ENCODE results near the gene CRYBG1.

The CRYBG1 gene

DNA sequence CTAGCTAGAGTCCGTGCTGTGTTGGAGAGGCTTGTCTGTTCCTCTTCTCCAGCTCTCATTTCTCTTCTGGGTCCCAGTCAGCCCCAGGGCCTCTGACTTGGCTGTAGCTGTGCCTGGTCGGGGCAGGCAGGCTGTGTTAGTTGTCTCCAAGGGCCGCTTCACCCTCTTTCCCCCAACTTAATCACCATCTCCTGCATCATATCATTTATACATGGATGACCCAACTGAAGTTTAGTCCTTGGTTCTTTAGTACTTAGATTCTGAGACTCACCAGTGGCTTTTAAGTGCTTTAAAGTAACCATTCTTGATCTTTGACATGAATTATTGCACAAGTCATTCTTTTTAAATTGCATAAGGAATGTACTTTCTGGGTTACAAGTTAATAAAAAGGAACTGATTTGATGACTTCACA, 141.4 kb downstream of the CRYBG1 start:
- TF ChIP-seq EZH2phosphoT487 (IDR thresholded peaks at IDR 0.05; ENCODE audit: borderline replicate concordance): no peak
- TF ChIP-seq, protein P1, sequence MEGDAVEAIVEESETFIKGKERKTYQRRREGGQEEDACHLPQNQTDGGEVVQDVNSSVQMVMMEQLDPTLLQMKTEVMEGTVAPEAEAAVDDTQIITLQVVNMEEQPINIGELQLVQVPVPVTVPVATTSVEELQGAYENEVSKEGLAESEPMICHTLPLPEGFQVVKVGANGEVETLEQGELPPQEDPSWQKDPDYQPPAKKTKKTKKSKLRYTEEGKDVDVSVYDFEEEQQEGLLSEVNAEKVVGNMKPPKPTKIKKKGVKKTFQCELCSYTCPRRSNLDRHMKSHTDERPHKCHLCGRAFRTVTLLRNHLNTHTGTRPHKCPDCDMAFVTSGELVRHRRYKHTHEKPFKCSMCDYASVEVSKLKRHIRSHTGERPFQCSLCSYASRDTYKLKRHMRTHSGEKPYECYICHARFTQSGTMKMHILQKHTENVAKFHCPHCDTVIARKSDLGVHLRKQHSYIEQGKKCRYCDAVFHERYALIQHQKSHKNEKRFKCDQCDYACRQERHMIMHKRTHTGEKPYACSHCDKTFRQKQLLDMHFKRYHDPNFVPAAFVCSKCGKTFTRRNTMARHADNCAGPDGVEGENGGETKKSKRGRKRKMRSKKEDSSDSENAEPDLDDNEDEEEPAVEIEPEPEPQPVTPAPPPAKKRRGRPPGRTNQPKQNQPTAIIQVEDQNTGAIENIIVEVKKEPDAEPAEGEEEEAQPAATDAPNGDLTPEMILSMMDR (conservative IDR thresholded peaks at IDR 0.05; ENCODE audit: low read length): no peak
- Histone ChIP-seq H3K9ac (ENCODE audit: low read depth, low read length, poor library complexity, severe bottlenecking) (no peak overlapping the region), H3K79me2 (ENCODE audit: insufficient read depth, low read length) (no peaks in the 10 kb centered on the region), H3K4me2 (ENCODE audit: low read depth, low read length, poor library complexity, severe bottlenecking) (no peak overlapping the region), H3K4me1 (ENCODE audit: insufficient read depth, low read length, poor library complexity, severe bottlenecking) (no peaks in the 10 kb centered on the region), H3K9me2 (replicated peaks; ENCODE audit: low read depth, low read length) (no peaks in the 10 kb centered on the region), H3K4me3 (ENCODE audit: low read length, poor library complexity, severe bottlenecking) (no peak overlapping the region), H3K9me3 (ENCODE audit: insufficient read depth, low read depth, low read length) (no peaks in the 10 kb centered on the region), H3K36me3 (ENCODE audit: insufficient read depth, low read length) (no peaks in the 10 kb centered on the region), H3F3A (ENCODE audit: low read depth) (no peaks in the 10 kb centered on the region), H2AFZ (ENCODE audit: low read length) (no peak overlapping the region), H4K20me1 (ENCODE audit: insufficient read depth, low read length, poor library complexity, severe bottlenecking) (no peaks in the 10 kb centered on the region), H3K27me3 (ENCODE audit: insufficient read depth, low read length, poor library complexity, severe bottlenecking) (no peaks in the 10 kb centered on the region)

DNA sequence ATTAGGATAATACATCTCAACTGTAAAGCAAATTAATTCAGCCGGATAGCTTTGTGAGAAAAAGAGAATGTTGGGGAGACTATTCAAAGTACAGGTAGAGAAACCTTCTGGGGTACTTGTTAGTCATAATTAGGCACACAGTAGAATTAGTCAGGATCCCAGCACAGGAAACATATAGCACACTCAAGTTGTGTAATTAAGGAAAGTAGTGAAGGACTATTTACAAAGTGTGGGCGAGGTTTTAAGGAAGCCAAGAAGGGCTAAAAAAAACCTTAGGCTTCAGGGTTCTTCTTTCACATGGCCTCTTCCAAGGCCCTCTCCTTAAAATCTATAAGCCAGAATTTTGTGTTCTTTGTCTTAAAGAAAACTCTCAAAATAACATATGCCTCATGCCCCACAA, 142.0 kb downstream of the CRYBG1 start:
- Histone ChIP-seq H3K9me3 (ENCODE audit: insufficient read depth, low read depth, low read length) (no peaks in the 10 kb centered on the region), H3K4me2 (ENCODE audit: low read depth, low read length, poor library complexity, severe bottlenecking) (no peak overlapping the region), H3K79me2 (ENCODE audit: insufficient read depth, low read length) (no peaks in the 10 kb centered on the region), H3K4me1 (ENCODE audit: insufficient read depth, low read length, poor library complexity, severe bottlenecking) (no peaks in the 10 kb centered on the region), H3F3A (ENCODE audit: low read depth) (no peaks in the 10 kb centered on the region), H3K9me2 (replicated peaks; ENCODE audit: low read depth, low read length) (no peaks in the 10 kb centered on the region), H3K9ac (ENCODE audit: low read depth, low read length, poor library complexity, severe bottlenecking) (no peak overlapping the region), H3K36me3 (ENCODE audit: insufficient read depth, low read length) (no peaks in the 10 kb centered on the region), H3K27me3 (ENCODE audit: insufficient read depth, low read length, poor library complexity, severe bottlenecking) (no peaks in the 10 kb centered on the region), H4K20me1 (ENCODE audit: insufficient read depth, low read length, poor library complexity, severe bottlenecking) (no peaks in the 10 kb centered on the region), H2AFZ (ENCODE audit: low read length) (no peak overlapping the region), H3K4me3 (ENCODE audit: low read length, poor library complexity, severe bottlenecking) (no peak overlapping the region)
- TF ChIP-seq, protein P1 (conservative IDR thresholded peaks at IDR 0.05; ENCODE audit: low read length): no peak
- no peak for TF ChIP-seq EZH2phosphoT487 (IDR thresholded peaks at IDR 0.05; ENCODE audit: borderline replicate concordance)

DNA sequence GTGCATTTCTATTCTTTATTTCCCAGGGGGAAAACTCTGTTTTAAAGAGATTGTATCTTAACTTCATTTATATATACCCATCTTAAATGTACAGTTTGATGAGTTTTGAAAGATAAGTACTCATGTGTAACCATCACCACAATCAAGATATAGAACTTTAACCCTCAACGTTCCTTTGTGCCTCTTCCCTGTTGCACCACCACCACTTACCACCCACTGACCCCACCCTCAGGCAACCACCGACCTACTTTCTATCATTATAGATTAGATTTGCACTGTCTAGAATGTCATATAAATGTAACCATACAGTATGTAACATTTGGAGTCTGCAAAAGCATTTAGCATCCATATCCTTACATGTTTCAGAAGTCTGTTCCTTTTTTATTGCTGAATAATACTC, 147.8 kb downstream of the CRYBG1 start:
- Histone ChIP-seq H3K27me3 (ENCODE audit: insufficient read depth, low read length, poor library complexity, severe bottlenecking) (no peaks in the 10 kb centered on the region), H3F3A (ENCODE audit: low read depth) (peaks cover 4% of the 10 kb centered on the region), H3K9ac (ENCODE audit: low read depth, low read length, poor library complexity, severe bottlenecking) (no peak overlapping the region), H3K79me2 (ENCODE audit: insufficient read depth, low read length) (no peaks in the 10 kb centered on the region), H4K20me1 (ENCODE audit: insufficient read depth, low read length, poor library complexity, severe bottlenecking) (no peaks in the 10 kb centered on the region), H3K36me3 (ENCODE audit: insufficient read depth, low read length) (no peaks in the 10 kb centered on the region), H3K9me2 (replicated peaks; ENCODE audit: low read depth, low read length) (no peaks in the 10 kb centered on the region), H3K4me1 (ENCODE audit: insufficient read depth, low read length, poor library complexity, severe bottlenecking) (peaks cover 30% of the 10 kb centered on the region), H3K4me3 (ENCODE audit: low read length, poor library complexity, severe bottlenecking) (no peak overlapping the region), H3K4me2 (ENCODE audit: low read depth, low read length, poor library complexity, severe bottlenecking) (no peak overlapping the region), H2AFZ (ENCODE audit: low read length) (no peak overlapping the region), H3K9me3 (ENCODE audit: insufficient read depth, low read depth, low read length) (no peaks in the 10 kb centered on the region)
- TF ChIP-seq EZH2phosphoT487 (IDR thresholded peaks at IDR 0.05; ENCODE audit: borderline replicate concordance): no peak
- TF ChIP-seq, protein P1 (conservative IDR thresholded peaks at IDR 0.05; ENCODE audit: low read length): no peak

Data from Loucy (cell line).